Kidney capillary endothelial cell (primary cell): ENCODE data around the gene DHRS2.
"Not testable (repeated sequence)": the region's sequence is repeated elsewhere in the genome, so short reads cannot be mapped to it uniquely, and the experiment has no call there.

Source experiments
- DNase-seq: peaks from one replicate; pipeline ENCODE4 v3.0.0-alpha.2; 2018; ENCODE audit warnings: low spot score

Gene DHRS2

GRCh38 chr14:23648764-23649460 lies 12.7 kb downstream of the DHRS2 start:
- DNase-seq: no peak

- DNase-seq: no peak
Observed at GRCh38 chr14:23650506-23650905, 14.3 kb downstream of the DHRS2 start.

GRCh38 chr14:23653051-23653450 lies 16.9 kb downstream of the DHRS2 start:
- no peak for DNase-seq

GRCh38 chr14:23654231-23654630 lies 18.1 kb downstream of the DHRS2 start:
- no peak for DNase-seq

- DNase-seq: no peak
Observed at GRCh38 chr14:23657959-23658470, 21.9 kb downstream of the DHRS2 start.

- no peak for DNase-seq
Observed at GRCh38 chr14:23660290-23661226, 24.4 kb downstream of the DHRS2 start.

GRCh38 chr14:23661542-23661941 lies 25.4 kb downstream of the DHRS2 start:
- DNase-seq: no peak

- DNase-seq: no peak
Observed at GRCh38 chr14:23663127-23663526, 27.0 kb downstream of the DHRS2 start.

GRCh38 chr14:23663711-23664110 lies 27.5 kb downstream of the DHRS2 start:
- no peak for DNase-seq

- no peak for DNase-seq
Observed at GRCh38 chr14:23664207-23664885, 28.2 kb downstream of the DHRS2 start.

- no peak for DNase-seq
Observed at GRCh38 chr14:23665302-23666016, 29.3 kb downstream of the DHRS2 start.

GRCh38 chr14:23667134-23667533 lies 31.0 kb downstream of the DHRS2 start:
- no peak for DNase-seq

- DNase-seq: no peak
Observed at GRCh38 chr14:23669441-23669840, 33.3 kb downstream of the DHRS2 start.

- DNase-seq: no peak
Observed at GRCh38 chr14:23670481-23670880, 34.3 kb downstream of the DHRS2 start.

- DNase-seq: no peak
Observed at GRCh38 chr14:23672200-23672599, 36.0 kb downstream of the DHRS2 start.

GRCh38 chr14:23675337-23675736 lies 39.2 kb downstream of the DHRS2 start:
- no peak for DNase-seq

- no peak for DNase-seq
Observed at GRCh38 chr14:23675906-23676305, 39.7 kb downstream of the DHRS2 start.

- DNase-seq: no peak
Observed at GRCh38 chr14:23681337-23681736, 45.2 kb downstream of the DHRS2 start.

- DNase-seq: not testable (repeated sequence)
Observed at GRCh38 chr14:23689709-23690514, 53.7 kb downstream of the DHRS2 start.

GRCh38 chr14:23692416-23692815 lies 56.3 kb downstream of the DHRS2 start:
- DNase-seq: no peak

GRCh38 chr14:23693252-23693775 lies 57.1 kb downstream of the DHRS2 start:
- no peak for DNase-seq
